GM12878 (cell line): Measurements from ENCODE around the gene CNNM2. TPM values are rescaled to one million over a fixed set of nuclear protein-coding genes. Genes with fewer than 3 reads are reported as not detected.

Source experiments
- ATAC-seq: fragments of 200-7000 bp; cut with Tn5 transposase; 3 replicates; pipeline ENCODE4 v1.9.1; 2020; ENCODE audit warnings: mild to moderate bottlenecking, moderate library complexity
- BruUV-seq: library from RNA; stranded (reverse); fragments of 400-500 nt; replicated peaks from 2 replicates; lab custom pipeline; 2021; lab: Mats Ljungman, UMichigan
- CTCF ChIA-PET: fragments of 300-600 bp; sonication (Branson Sonifier 250); formaldehyde crosslinking; extraction: SDS; loops from one replicate; lab custom pipeline; 2021; ENCODE audit warnings: inconsistent platforms; lab: Yijun Ruan, JAX
- POLR2A ChIA-PET: fragments of 350-600 bp; formaldehyde crosslinking; extraction: SDS; loops from one replicate; lab custom pipeline; 2021; ENCODE audit warnings: inconsistent platforms; lab: Charles Lee
- RAD21 ChIA-PET: fragments of 300-600 bp; sonication (Branson Sonifier 250); formaldehyde crosslinking; loops from one replicate; lab custom pipeline; 2023; ENCODE audit warnings: antibody characterized with exemption; ENCODE audit not compliant: unreplicated experiment; lab: Charles Lee
- SMC1A ChIA-PET: fragments of 300-600 bp; sonication (Branson Sonifier 250); formaldehyde crosslinking; loops from one replicate; lab custom pipeline; 2023; ENCODE audit not compliant: unreplicated experiment, uncharacterized antibody; lab: Charles Lee
- DNase-seq: peaks from one replicate; pipeline ENCODE4 v3.0.0-alpha.2; 2011; ENCODE audit warnings: low read depth, low spot score
- FAIRE-seq: peaks from 3 replicates; lab custom pipeline; 2011; peaks lifted over from hg19 to GRCh38; lab: Jason Lieb, UNC
- H2AFZ ChIP-seq: 2 replicates; pipeline ENCODE4 v1.6.0; 2011; ENCODE audit warnings: low read depth, low read length, control low read depth; ENCODE audit not compliant: control insufficient read depth
- H3K27ac ChIP-seq: 2 replicates; pipeline ENCODE4 v1.5.1; 2011; ENCODE audit warnings: control low read depth; ENCODE audit not compliant: control insufficient read depth, insufficient read depth
- H3K27me3 ChIP-seq, 2 experiments: replicated peaks in 1 of 2; 2 replicates each; pipeline versions ENCODE4 v1.6.0 to v1.6.1; 2011; ENCODE audit warnings: low read length in 1 of 2; ENCODE audit not compliant: control insufficient read depth in 2 of 2, insufficient read depth in 2 of 2
- H3K36me3 ChIP-seq, 2 experiments: 2 replicates each; pipeline ENCODE4 v1.5.1; 2011; ENCODE audit warnings: low read length in 1 of 2; ENCODE audit not compliant: control insufficient read depth in 2 of 2, insufficient read depth in 2 of 2
- H3K4me1 ChIP-seq: 2 replicates; pipeline ENCODE4 v1.6.1; 2011; ENCODE audit warnings: mild to moderate bottlenecking, low read length, moderate library complexity, mixed read lengths; ENCODE audit not compliant: control insufficient read depth, insufficient read depth
- H3K4me2 ChIP-seq: 2 replicates; pipeline ENCODE4 v1.6.0; 2011; ENCODE audit warnings: control low read depth; ENCODE audit not compliant: control insufficient read depth, insufficient read depth
- H3K4me3 ChIP-seq: fragments of 200-600 bp; sonication (generic); 2 replicates; pipeline ENCODE4 v1.5.1; 2016
- H3K79me2 ChIP-seq: 2 replicates; pipeline ENCODE4 v1.6.0; 2011; ENCODE audit warnings: low read length; ENCODE audit not compliant: control insufficient read depth, insufficient read depth
- H3K9ac ChIP-seq: 2 replicates; pipeline ENCODE4 v1.8.0; 2011; ENCODE audit warnings: low read length, control low read depth, mixed read lengths; ENCODE audit not compliant: control insufficient read depth, insufficient read depth
- H3K9me3 ChIP-seq: replicated peaks from 3 replicates; pipeline ENCODE4 v1.5.1; 2011; ENCODE audit warnings: mild to moderate bottlenecking, low read length; ENCODE audit not compliant: control insufficient read depth, insufficient read depth
- H4K20me1 ChIP-seq: 2 replicates; pipeline ENCODE4 v1.6.0; 2011; ENCODE audit not compliant: control insufficient read depth, insufficient read depth
- CBX3 ChIP-seq: fragments of 200-600 bp; sonication (generic); IDR thresholded peaks from 2 replicates; pipeline ENCODE4 v1.6.1; 2016; ENCODE audit warnings: low read depth, borderline replicate concordance
- CEBPB ChIP-seq, 2 experiments: fragments of 150-350 bp in 1 of 2; IDR thresholded peaks; 2 replicates each; pipeline ENCODE4 v1.6.1; 2012 to 2014; ENCODE audit warnings: low read depth in 2 of 2, low read length in 2 of 2, borderline replicate concordance in 1 of 2, inconsistent platforms in 1 of 2
- EED ChIP-seq: sonication (generic); IDR thresholded peaks from 2 replicates; pipeline ENCODE4 v1.6.1; 2016; ENCODE audit warnings: antibody characterized with exemption, low read depth
- HDAC6 ChIP-seq: fragments of 200-600 bp; sonication (generic); IDR thresholded peaks from one replicate; pipeline ENCODE4 v1.8.0; 2017; ENCODE audit warnings: antibody characterized with exemption; ENCODE audit not compliant: unreplicated experiment
- MYC ChIP-seq: IDR thresholded peaks from 2 replicates; pipeline ENCODE4 v1.6.1; 2011; ENCODE audit warnings: mild to moderate bottlenecking, low read length, moderate library complexity, inconsistent platforms; ENCODE audit not compliant: insufficient read depth, insufficient replicate concordance, insufficient read length, severe bottlenecking
- PAX8 ChIP-seq: fragments of 450-650 bp; IDR thresholded peaks from 2 replicates; pipeline ENCODE4 v1.6.1; 2017; ENCODE audit warnings: mild to moderate bottlenecking, moderate library complexity
- RCOR1 ChIP-seq: conservative IDR thresholded peaks from 2 replicates; pipeline ENCODE4 v1.6.1; 2012; ENCODE audit warnings: low read depth, low read length, improper control_type of control experiment
- STAT3 ChIP-seq: IDR thresholded peaks from 2 replicates; pipeline ENCODE4 v1.6.1; 2011; ENCODE audit warnings: low read depth, low read length, improper control_type of control experiment
- TCF12 ChIP-seq: IDR thresholded peaks from 2 replicates; pipeline ENCODE4 v1.6.1; 2011; ENCODE audit warnings: low read depth, mild to moderate bottlenecking, low read length
- ZNF622 ChIP-seq: fragments of 450-650 bp; IDR thresholded peaks from 2 replicates; pipeline ENCODE4 v1.6.1; 2017; ENCODE audit warnings: mild to moderate bottlenecking, inconsistent platforms
- WGBS: methylation state at CpG from one replicate; pipeline ENCODE4 v1.1.6; 2016; ENCODE audit warnings: low lambda C conversion rate; ENCODE audit not compliant: insufficient replicate concordance, insufficient coverage; ENCODE audit errors: missing lambda C conversion rate; 5-methylcytosine and 5-hydroxymethylcytosine counted together
- in situ Hi-C: fragments of 300-500 bp; cut with MboI; formaldehyde crosslinking; loops from 9 replicates; pipeline ENCODE4 v1.14.3; 2018; ENCODE audit warnings: mixed read lengths
- intact Hi-C: fragments of 100-400 bp; cut with micrococcal nuclease; formaldehyde crosslinking; loops from one replicate; pipeline ENCODE4 v1.14.2; 2022; ENCODE audit not compliant: unreplicated experiment
- polyA plus RNA-seq, 11 experiments: library from polyadenylated mRNA; depleted of rRNA in 4 of 11; unstranded in 6 of 11; stranded (reverse) in 5 of 11; fragments of >200 nt; fragmentation: Nextera tagmentation in 4 of 11; fragmentation: Illumina TruSeq in 1 of 11; extraction: Ambion mirVana in 4 of 11; extraction: Trizol in 1 of 11; gene quantifications; 1 replicate in 1 of 11; 2 replicates in 10 of 11; pipeline versions ENCODE4 v1.2.1 to v1.2.3, GENCODE V29; 2011 to 2016; ENCODE audit warnings: inconsistent platforms in 2 of 11, missing spikeins in 2 of 11, low read depth in 1 of 11
- total RNA-seq, 4 experiments: library from RNA; depleted of rRNA in 3 of 4; stranded (reverse); fragments of >200 nt in 3 of 4; fragmentation: Illumina TruSeq in 1 of 4; extraction: Trizol in 1 of 4; gene quantifications; 2 replicates each; pipeline versions ENCODE4 v1.2.1 to v1.2.3, GENCODE V29; 2013 to 2021
- TF ChIP-seq, protein P1 (sequence below): fragments of 150-350 bp; IDR thresholded peaks from 2 replicates; pipeline ENCODE4 v1.6.1; 2016; ENCODE audit warnings: low read depth, low read length
- TF ChIP-seq, protein P2 (sequence below): fragments of 450-650 bp; IDR thresholded peaks from 2 replicates; pipeline ENCODE4 v1.6.1; 2018; ENCODE audit warnings: borderline replicate concordance, mild to moderate bottlenecking; ENCODE audit not compliant: partially characterized antibody
- TF ChIP-seq, protein P3 (sequence below): IDR thresholded peaks from 2 replicates; pipeline ENCODE4 v1.6.1; 2012; ENCODE audit warnings: low read length, inconsistent platforms
- TF ChIP-seq, protein P4 (sequence below): fragments of 450-650 bp; IDR thresholded peaks from 2 replicates; pipeline ENCODE4 v1.6.1; 2017; ENCODE audit warnings: antibody characterized with exemption, mild to moderate bottlenecking, moderate library complexity

Gene CNNM2
- total and polyA plus RNA-seq, 10 of the 15 experiments (the other 5 are each of a cell fraction or from before 2014, with no cell fraction given) = 0.18 to 7.3 (median 2.5) TPM

DNA sequence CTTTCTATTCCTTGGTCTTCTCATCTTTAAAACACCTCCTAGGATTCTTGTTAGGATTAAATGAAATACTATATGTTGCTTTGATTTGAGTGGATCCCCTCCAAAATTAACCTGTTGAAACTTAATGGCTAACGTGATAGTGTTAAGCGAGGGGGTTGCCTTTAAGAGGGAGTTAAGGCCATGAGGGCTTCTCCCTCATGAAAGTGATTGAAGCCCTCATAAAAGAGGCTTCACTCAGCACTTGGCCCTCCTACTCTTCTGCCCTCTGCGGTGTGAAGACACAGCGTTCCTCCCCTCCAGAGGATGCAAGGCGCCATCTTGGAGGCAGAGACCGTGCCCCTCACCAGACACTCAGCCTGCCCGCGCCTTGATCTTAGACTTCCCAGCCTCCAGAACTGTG is 46.6 kb downstream of the CNNM2 start:
- Histone ChIP-seq H3K27me3 (no peaks in the 10 kb centered on the region), H3K4me3 (no peak overlapping the region), H3K4me1 (no peaks in the 10 kb centered on the region), H3K9ac (no peak overlapping the region), H3K9me3 (no peaks in the 10 kb centered on the region)
- ChIA-PET SMC1A (no interaction called here), CTCF (interaction anchor here (1.1 kb wide), 1 partner anchor 80 kb away, joined by 4 read pairs; no protein-coding TSS in a partner anchor), RAD21 (no interaction called here)
- BruUV-seq = no TSS peak
- intact Hi-C loops = no loop called here
- in situ Hi-C loops = no loop called here
- no peak for TF ChIP-seq EED
- no peak for TF ChIP-seq RCOR1
- TF ChIP-seq, protein P1, sequence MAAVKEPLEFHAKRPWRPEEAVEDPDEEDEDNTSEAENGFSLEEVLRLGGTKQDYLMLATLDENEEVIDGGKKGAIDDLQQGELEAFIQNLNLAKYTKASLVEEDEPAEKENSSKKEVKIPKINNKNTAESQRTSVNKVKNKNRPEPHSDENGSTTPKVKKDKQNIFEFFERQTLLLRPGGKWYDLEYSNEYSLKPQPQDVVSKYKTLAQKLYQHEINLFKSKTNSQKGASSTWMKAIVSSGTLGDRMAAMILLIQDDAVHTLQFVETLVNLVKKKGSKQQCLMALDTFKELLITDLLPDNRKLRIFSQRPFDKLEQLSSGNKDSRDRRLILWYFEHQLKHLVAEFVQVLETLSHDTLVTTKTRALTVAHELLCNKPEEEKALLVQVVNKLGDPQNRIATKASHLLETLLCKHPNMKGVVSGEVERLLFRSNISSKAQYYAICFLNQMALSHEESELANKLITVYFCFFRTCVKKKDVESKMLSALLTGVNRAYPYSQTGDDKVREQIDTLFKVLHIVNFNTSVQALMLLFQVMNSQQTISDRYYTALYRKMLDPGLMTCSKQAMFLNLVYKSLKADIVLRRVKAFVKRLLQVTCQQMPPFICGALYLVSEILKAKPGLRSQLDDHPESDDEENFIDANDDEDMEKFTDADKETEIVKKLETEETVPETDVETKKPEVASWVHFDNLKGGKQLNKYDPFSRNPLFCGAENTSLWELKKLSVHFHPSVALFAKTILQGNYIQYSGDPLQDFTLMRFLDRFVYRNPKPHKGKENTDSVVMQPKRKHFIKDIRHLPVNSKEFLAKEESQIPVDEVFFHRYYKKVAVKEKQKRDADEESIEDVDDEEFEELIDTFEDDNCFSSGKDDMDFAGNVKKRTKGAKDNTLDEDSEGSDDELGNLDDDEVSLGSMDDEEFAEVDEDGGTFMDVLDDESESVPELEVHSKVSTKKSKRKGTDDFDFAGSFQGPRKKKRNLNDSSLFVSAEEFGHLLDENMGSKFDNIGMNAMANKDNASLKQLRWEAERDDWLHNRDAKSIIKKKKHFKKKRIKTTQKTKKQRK = no peak
- TF ChIP-seq, protein P2, sequence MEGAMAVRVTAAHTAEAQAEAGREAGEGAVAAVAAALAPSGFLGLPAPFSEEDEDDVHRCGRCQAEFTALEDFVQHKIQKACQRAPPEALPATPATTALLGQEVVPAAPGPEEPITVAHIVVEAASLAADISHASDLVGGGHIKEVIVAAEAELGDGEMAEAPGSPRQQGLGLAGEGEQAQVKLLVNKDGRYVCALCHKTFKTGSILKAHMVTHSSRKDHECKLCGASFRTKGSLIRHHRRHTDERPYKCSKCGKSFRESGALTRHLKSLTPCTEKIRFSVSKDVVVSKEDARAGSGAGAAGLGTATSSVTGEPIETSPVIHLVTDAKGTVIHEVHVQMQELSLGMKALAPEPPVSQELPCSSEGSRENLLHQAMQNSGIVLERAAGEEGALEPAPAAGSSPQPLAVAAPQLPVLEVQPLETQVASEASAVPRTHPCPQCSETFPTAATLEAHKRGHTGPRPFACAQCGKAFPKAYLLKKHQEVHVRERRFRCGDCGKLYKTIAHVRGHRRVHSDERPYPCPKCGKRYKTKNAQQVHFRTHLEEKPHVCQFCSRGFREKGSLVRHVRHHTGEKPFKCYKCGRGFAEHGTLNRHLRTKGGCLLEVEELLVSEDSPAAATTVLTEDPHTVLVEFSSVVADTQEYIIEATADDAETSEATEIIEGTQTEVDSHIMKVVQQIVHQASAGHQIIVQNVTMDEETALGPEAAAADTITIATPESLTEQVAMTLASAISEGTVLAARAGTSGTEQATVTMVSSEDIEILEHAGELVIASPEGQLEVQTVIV = no peak
- TF ChIP-seq ZNF622 = no peak
- TF ChIP-seq, protein P3, sequence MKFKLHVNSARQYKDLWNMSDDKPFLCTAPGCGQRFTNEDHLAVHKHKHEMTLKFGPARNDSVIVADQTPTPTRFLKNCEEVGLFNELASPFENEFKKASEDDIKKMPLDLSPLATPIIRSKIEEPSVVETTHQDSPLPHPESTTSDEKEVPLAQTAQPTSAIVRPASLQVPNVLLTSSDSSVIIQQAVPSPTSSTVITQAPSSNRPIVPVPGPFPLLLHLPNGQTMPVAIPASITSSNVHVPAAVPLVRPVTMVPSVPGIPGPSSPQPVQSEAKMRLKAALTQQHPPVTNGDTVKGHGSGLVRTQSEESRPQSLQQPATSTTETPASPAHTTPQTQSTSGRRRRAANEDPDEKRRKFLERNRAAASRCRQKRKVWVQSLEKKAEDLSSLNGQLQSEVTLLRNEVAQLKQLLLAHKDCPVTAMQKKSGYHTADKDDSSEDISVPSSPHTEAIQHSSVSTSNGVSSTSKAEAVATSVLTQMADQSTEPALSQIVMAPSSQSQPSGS = no peak
- TF ChIP-seq MYC = no peak
- no peak for TF ChIP-seq TCF12
- TF ChIP-seq HDAC6 = no peak
- no peak for TF ChIP-seq PAX8
- TF ChIP-seq CEBPB (IDR thresholded peaks at IDR 0.05; ENCODE audit: borderline replicate concordance in 1 of 2, low read depth in 2 of 2, low read length in 2 of 2) = no peak
- no peak for TF ChIP-seq STAT3
- TF ChIP-seq, protein P4, sequence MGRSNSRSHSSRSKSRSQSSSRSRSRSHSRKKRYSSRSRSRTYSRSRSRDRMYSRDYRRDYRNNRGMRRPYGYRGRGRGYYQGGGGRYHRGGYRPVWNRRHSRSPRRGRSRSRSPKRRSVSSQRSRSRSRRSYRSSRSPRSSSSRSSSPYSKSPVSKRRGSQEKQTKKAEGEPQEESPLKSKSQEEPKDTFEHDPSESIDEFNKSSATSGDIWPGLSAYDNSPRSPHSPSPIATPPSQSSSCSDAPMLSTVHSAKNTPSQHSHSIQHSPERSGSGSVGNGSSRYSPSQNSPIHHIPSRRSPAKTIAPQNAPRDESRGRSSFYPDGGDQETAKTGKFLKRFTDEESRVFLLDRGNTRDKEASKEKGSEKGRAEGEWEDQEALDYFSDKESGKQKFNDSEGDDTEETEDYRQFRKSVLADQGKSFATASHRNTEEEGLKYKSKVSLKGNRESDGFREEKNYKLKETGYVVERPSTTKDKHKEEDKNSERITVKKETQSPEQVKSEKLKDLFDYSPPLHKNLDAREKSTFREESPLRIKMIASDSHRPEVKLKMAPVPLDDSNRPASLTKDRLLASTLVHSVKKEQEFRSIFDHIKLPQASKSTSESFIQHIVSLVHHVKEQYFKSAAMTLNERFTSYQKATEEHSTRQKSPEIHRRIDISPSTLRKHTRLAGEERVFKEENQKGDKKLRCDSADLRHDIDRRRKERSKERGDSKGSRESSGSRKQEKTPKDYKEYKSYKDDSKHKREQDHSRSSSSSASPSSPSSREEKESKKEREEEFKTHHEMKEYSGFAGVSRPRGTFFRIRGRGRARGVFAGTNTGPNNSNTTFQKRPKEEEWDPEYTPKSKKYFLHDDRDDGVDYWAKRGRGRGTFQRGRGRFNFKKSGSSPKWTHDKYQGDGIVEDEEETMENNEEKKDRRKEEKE = no peak
- no peak for TF ChIP-seq CBX3
- TF ChIP-seq, all 136 proteins: peak for 0
- Histone ChIP-seq H3K79me2 (no peaks in the 10 kb centered on the region), H3K27ac (no peak overlapping the region), H2AFZ (no peak overlapping the region), H4K20me1 (no peaks in the 10 kb centered on the region), H3K4me2 (no peak overlapping the region), H3K36me3 (no peaks in the 10 kb centered on the region)
- no peak for FAIRE-seq
- POLR2A ChIA-PET = no interaction called here
- over 99% methylated on average over 8 of the region's 8 CpGs for whole genome bisulfite sequencing
- DNase-seq = no peak
- ATAC-seq = no peak
